SU-DHL-6 (cell line): ENCODE measurements around the gene TMEM60.
"Not testable (repeated sequence)": the region's sequence is repeated elsewhere in the genome, so short reads cannot be mapped to it uniquely, and the experiment has no call there.

Experiments used
- H2AFZ ChIP-seq: fragments of 200-600 bp; sonication (generic); 2 replicates; pipeline ENCODE4 v1.6.1; 2014; ENCODE audit warnings: low read depth, mild to moderate bottlenecking, moderate library complexity, mixed read lengths, antibody characterized with exemption, low read length; ENCODE audit not compliant: severe bottlenecking
- H3F3A ChIP-seq: fragments of 200-600 bp; shearing (Covaris generic); 2 replicates; pipeline ENCODE4 v1.6.0; 2016; ENCODE audit warnings: antibody characterized with exemption, mild to moderate bottlenecking; ENCODE audit not compliant: insufficient read depth
- H3K27ac ChIP-seq: fragments of 200-600 bp; sonication (generic); 2 replicates; pipeline ENCODE4 v1.5.1; 2016; ENCODE audit warnings: low read depth, mild to moderate bottlenecking, low read length, moderate library complexity, mixed read lengths
- H3K27me3 ChIP-seq: fragments of 200-600 bp; sonication (generic), shearing (Covaris generic); 2 replicates; pipeline ENCODE4 v1.6.0; 2014; ENCODE audit warnings: mild to moderate bottlenecking, low read length
- H3K36me3 ChIP-seq: fragments of 200-600 bp; sonication (generic); 2 replicates; pipeline ENCODE4 v1.6.1; 2014; ENCODE audit warnings: mild to moderate bottlenecking, low read length, mixed read lengths
- H3K4me2 ChIP-seq: fragments of 300-600, 200-600 bp; shearing (Covaris generic), sonication (generic); 2 replicates; pipeline ENCODE4 v1.6.0; 2014; ENCODE audit warnings: low read length, low read depth, mild to moderate bottlenecking; ENCODE audit not compliant: poor library complexity, severe bottlenecking
- H3K4me3 ChIP-seq: fragments of 200-600 bp; sonication (generic); 2 replicates; pipeline ENCODE4 v1.5.1; 2014; ENCODE audit warnings: antibody characterized with exemption, low read length, mild to moderate bottlenecking, mixed read lengths; ENCODE audit not compliant: insufficient read depth, poor library complexity, severe bottlenecking
- H3K79me2 ChIP-seq: fragments of 200-600 bp; sonication (generic); 2 replicates; pipeline ENCODE4 v1.6.1; 2014; ENCODE audit warnings: mild to moderate bottlenecking, low read length, moderate library complexity; ENCODE audit not compliant: insufficient read depth
- H3K9ac ChIP-seq: fragments of 200-600 bp; sonication (generic); 2 replicates; pipeline ENCODE4 v1.7.0; 2014; ENCODE audit warnings: mild to moderate bottlenecking, low read length
- H3K9me2 ChIP-seq: fragments of 200-600 bp; sonication (generic); replicated peaks from 2 replicates; pipeline ENCODE4 v1.6.1; 2014; ENCODE audit warnings: low read length; ENCODE audit not compliant: insufficient read depth
- H3K9me3 ChIP-seq: fragments of 200-600 bp; sonication (generic); 2 replicates; pipeline ENCODE4 v1.6.1; 2014; ENCODE audit warnings: low read length, mixed read lengths; ENCODE audit not compliant: insufficient read depth
- H4K20me1 ChIP-seq: fragments of 200-600 bp; sonication (generic); 2 replicates; pipeline ENCODE4 v1.6.1; 2014; ENCODE audit warnings: low read depth, mild to moderate bottlenecking, antibody characterized with exemption, low read length, moderate library complexity, mixed read lengths
- CTCF ChIP-seq: fragments of 200-600 bp; sonication (generic); IDR thresholded peaks from one replicate; pipeline ENCODE4 v1.5.1; 2017; ENCODE audit warnings: antibody characterized with exemption, mild to moderate bottlenecking, low read length, moderate library complexity; ENCODE audit not compliant: insufficient read depth, poor library complexity, severe bottlenecking
- EZH2phosphoT487 ChIP-seq: fragments of 200-600 bp; sonication (generic), shearing (Covaris generic); conservative IDR thresholded peaks from 2 replicates; pipeline ENCODE4 v1.6.1; 2018; ENCODE audit warnings: mild to moderate bottlenecking, antibody characterized with exemption, low read length, moderate library complexity, mixed read lengths

Gene TMEM60

GRCh38 chr7:77786018-77786417 is 12.2 kb downstream of the TMEM60 start:
- Histone ChIP-seq H3K9ac (no peak overlapping the region), H3K79me2 (0 out of 2 replicates have a peak, but pooled peaks cover 2% of the 10 kb centered on the region), H3K27me3 (no peaks in the 10 kb centered on the region), H3K27ac (no peak overlapping the region), H3K4me3 (no peak overlapping the region), H4K20me1 (no peaks in the 10 kb centered on the region), H3K9me2 (no peaks in the 10 kb centered on the region), H3F3A (peaks cover 34% of the 10 kb centered on the region; the same call in 1 of the 2 replicates), H3K4me2 (no peak overlapping the region), H2AFZ (no peak overlapping the region), H3K36me3 (peaks cover 30% of the 10 kb centered on the region), H3K9me3 (no peaks in the 10 kb centered on the region)
- TF ChIP-seq CTCF = no peak
- no peak for TF ChIP-seq EZH2phosphoT487

GRCh38 chr7:77784426-77784825 is 13.8 kb downstream of the TMEM60 start:
- H3K4me2 ChIP-seq, H2AFZ ChIP-seq, H3K9ac ChIP-seq, H3K9me2 ChIP-seq, H3K79me2 ChIP-seq, H3K9me3 ChIP-seq, H3K27me3 ChIP-seq, H3K4me3 ChIP-seq, H4K20me1 ChIP-seq: not testable (repeated sequence)
- peaks cover 33% of the 10 kb centered on the region; the same call in 1 of the 2 replicates for H3F3A ChIP-seq
- H3K36me3 ChIP-seq = peaks cover 44% of the 10 kb centered on the region
- H3K27ac ChIP-seq = peak overlapping the region; percentile 0; the same call in 1 of the 2 replicates

GRCh38 chr7:77783545-77783944 is 14.7 kb downstream of the TMEM60 start:
- H2AFZ ChIP-seq = no peak overlapping the region
- H3K9me3 ChIP-seq = no peaks in the 10 kb centered on the region
- 0 out of 2 replicates have a peak, but pooled peaks cover 7% of the 10 kb centered on the region for H3K79me2 ChIP-seq
- no peak overlapping the region for H3K4me2 ChIP-seq
- H4K20me1 ChIP-seq = no peaks in the 10 kb centered on the region
- no peak overlapping the region for H3K4me3 ChIP-seq
- no peaks in the 10 kb centered on the region for H3K9me2 ChIP-seq
- peaks cover 52% of the 10 kb centered on the region for H3K36me3 ChIP-seq
- H3F3A ChIP-seq = peaks cover 27% of the 10 kb centered on the region; the same call in 1 of the 2 replicates
- no peaks in the 10 kb centered on the region for H3K27me3 ChIP-seq
- H3K9ac ChIP-seq = no peak overlapping the region
- no peak for TF ChIP-seq EZH2phosphoT487
- peak overlapping the region; percentile 21; the same call in 1 of the 2 replicates for H3K27ac ChIP-seq

GRCh38 chr7:77783111-77783510 is 15.1 kb downstream of the TMEM60 start:
- no peak overlapping the region for H3K4me2 ChIP-seq
- H3K9ac ChIP-seq = no peak overlapping the region
- H3K9me2 ChIP-seq = no peaks in the 10 kb centered on the region
- H3K36me3 ChIP-seq = peaks cover 57% of the 10 kb centered on the region
- 0 out of 2 replicates have a peak, but pooled peaks cover 7% of the 10 kb centered on the region for H3K79me2 ChIP-seq
- H3F3A ChIP-seq = peaks cover 24% of the 10 kb centered on the region; the same call in 1 of the 2 replicates
- peak overlapping the region; percentile 21; the same call in 1 of the 2 replicates for H3K27ac ChIP-seq
- no peaks in the 10 kb centered on the region for H3K27me3 ChIP-seq
- H2AFZ ChIP-seq = no peak overlapping the region
- H3K4me3 ChIP-seq = no peak overlapping the region
- TF ChIP-seq CTCF (no peak), EZH2phosphoT487 (no peak)
- no peaks in the 10 kb centered on the region for H3K9me3 ChIP-seq
- no peaks in the 10 kb centered on the region for H4K20me1 ChIP-seq
